Keratinocyte (primary cell): ENCODE data around the gene TXLNG. TPM values are rescaled to one million over a fixed set of nuclear protein-coding genes. Genes with fewer than 3 reads are reported as not detected.

ENCODE experiments used
- DNase-seq: peaks from one replicate; pipeline ENCODE4 v3.0.0-alpha.2; 2011; ENCODE audit warnings: low read depth, missing footprints, low spot score
- FAIRE-seq: peaks from 2 replicates; lab custom pipeline; 2011; peaks lifted over from hg19 to GRCh38; lab: Jason Lieb, UNC
- H2AFZ ChIP-seq: 2 replicates; pipeline ENCODE4 v1.6.0; 2012; ENCODE audit warnings: low read length, control low read depth, inconsistent platforms; ENCODE audit not compliant: control insufficient read depth
- H3K27ac ChIP-seq: 2 replicates; pipeline ENCODE4 v1.5.1; 2011; ENCODE audit warnings: low read length; ENCODE audit not compliant: control insufficient read depth, insufficient read depth
- H3K27me3 ChIP-seq: 3 replicates; pipeline ENCODE4 v1.6.0; 2011; ENCODE audit warnings: low read length; ENCODE audit not compliant: control insufficient read depth, insufficient read depth; ENCODE audit errors: extremely low read depth
- H3K36me3 ChIP-seq, 2 experiments: 2 replicates in 1 of 2; 3 replicates in 1 of 2; pipeline ENCODE4 v1.5.1; 2011; ENCODE audit warnings: low read length in 2 of 2, mild to moderate bottlenecking in 1 of 2; ENCODE audit not compliant: control insufficient read depth in 2 of 2, insufficient read depth in 2 of 2; ENCODE audit errors: extremely low read depth in 1 of 2
- H3K4me1 ChIP-seq: 3 replicates; pipeline ENCODE4 v1.5.1; 2011; ENCODE audit warnings: low read length; ENCODE audit not compliant: control insufficient read depth, insufficient read depth; ENCODE audit errors: extremely low read depth
- H3K4me2 ChIP-seq: 3 replicates; pipeline ENCODE4 v1.6.0; 2011; ENCODE audit warnings: low read depth, low read length; ENCODE audit not compliant: control insufficient read depth, insufficient read depth; ENCODE audit errors: extremely low read depth
- H3K4me3 ChIP-seq, 3 experiments: fragments of 200-600 bp in 1 of 3; sonication (generic) in 1 of 3; 2 replicates in 2 of 3; 3 replicates in 1 of 3; pipeline ENCODE4 v1.5.1; 2011 to 2016; ENCODE audit warnings: low read length in 3 of 3, mild to moderate bottlenecking in 3 of 3, control low read depth in 2 of 3, inconsistent platforms in 1 of 3, low read depth in 1 of 3, mixed read lengths in 1 of 3, mixed run types in 1 of 3, moderate library complexity in 1 of 3; ENCODE audit not compliant: control insufficient read depth in 2 of 3, insufficient read depth in 2 of 3; ENCODE audit errors: extremely low read depth in 1 of 3
- H3K79me2 ChIP-seq: 2 replicates; pipeline ENCODE4 v1.6.0; 2012; ENCODE audit warnings: low read length; ENCODE audit not compliant: control insufficient read depth, insufficient read depth
- H3K9ac ChIP-seq: 3 replicates; pipeline ENCODE4 v1.6.0; 2011; ENCODE audit warnings: low read length; ENCODE audit not compliant: control insufficient read depth, insufficient read depth; ENCODE audit errors: extremely low read depth
- H3K9me1 ChIP-seq: 3 replicates; pipeline ENCODE4 v1.6.0; 2011; ENCODE audit warnings: low read length; ENCODE audit not compliant: control insufficient read depth, insufficient read depth; ENCODE audit errors: extremely low read depth
- H3K9me3 ChIP-seq: 2 replicates; pipeline ENCODE4 v1.5.1; 2012; ENCODE audit warnings: low read depth, low read length; ENCODE audit not compliant: control insufficient read depth
- H4K20me1 ChIP-seq: 3 replicates; pipeline ENCODE4 v1.6.0; 2011; ENCODE audit warnings: low read length; ENCODE audit not compliant: control insufficient read depth, insufficient read depth; ENCODE audit errors: extremely low read depth
- CTCF ChIP-seq, 3 experiments: IDR thresholded peaks in 1 of 3; conservative IDR thresholded peaks in 1 of 3; optimal IDR thresholded peaks in 1 of 3; 2 replicates in 2 of 3; 3 replicates in 1 of 3; pipeline versions ENCODE3 to v1.5.1; 2011; ENCODE audit warnings: low read length in 3 of 3, mild to moderate bottlenecking in 3 of 3, moderate library complexity in 2 of 3, control low read depth in 1 of 3, inconsistent platforms in 1 of 3; ENCODE audit not compliant: insufficient read depth in 2 of 3; ENCODE audit errors: extremely low read depth in 1 of 3
- EZH2 ChIP-seq: IDR thresholded peaks from one replicate; pipeline ENCODE4 v1.6.1; 2012; ENCODE audit warnings: inconsistent platforms, mild to moderate bottlenecking, low read length, moderate library complexity
- dilution Hi-C: fragments of 300-500 bp; cut with MboI; formaldehyde crosslinking; loops from one replicate; pipeline ENCODE4 v1.7.0; 2020; ENCODE audit warnings: low sequenced_read_pairs; ENCODE audit not compliant: extremely low pct_ligation_motif_present
- polyA plus RNA-seq, 5 experiments: library from polyadenylated mRNA; depleted of rRNA in 3 of 5; stranded (reverse) in 3 of 5; stranded (forward) in 1 of 5; unstranded in 1 of 5; fragments of >200 nt; gene quantifications; 1 replicate in 1 of 5; 2 replicates in 3 of 5; 3 replicates in 1 of 5; pipeline versions ENCODE4 v1.2.1 to v1.2.3, GENCODE V29; 2011 to 2012; ENCODE audit warnings: missing spikeins in 2 of 5, low read depth in 1 of 5, low replicate concordance in 1 of 5

The TXLNG gene
- polyA plus RNA-seq, 1 donor (not counting 4 experiments of a cell fraction or from before 2014, with no cell fraction given), result 38.5 TPM

DNA sequence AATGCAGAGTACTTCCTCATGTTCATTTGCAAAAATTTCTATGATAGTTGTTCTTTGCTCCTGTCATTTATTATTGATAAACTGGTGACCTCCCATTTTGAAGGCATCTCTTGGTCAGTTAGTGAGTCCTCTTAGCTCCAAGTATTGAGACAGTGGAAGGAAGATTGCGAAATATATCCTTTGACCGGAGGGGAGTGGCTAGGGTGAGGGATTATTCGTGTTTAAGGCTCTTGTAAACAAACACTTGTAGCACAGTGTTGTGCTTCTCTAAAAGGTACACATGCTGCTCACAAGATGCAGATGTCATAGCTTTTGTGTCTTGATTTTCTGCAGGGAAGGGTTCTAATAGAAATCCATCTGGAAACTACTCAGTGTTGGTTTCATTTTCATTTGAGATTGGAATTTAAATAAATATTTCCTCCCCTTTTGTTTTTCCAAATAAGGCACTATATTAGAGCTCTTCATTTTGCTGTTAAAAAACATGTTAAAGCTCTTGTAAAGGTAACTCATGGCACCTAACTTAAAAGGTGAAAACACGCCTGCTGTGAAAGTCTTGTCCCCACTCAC lies 21.8 kb downstream of the TXLNG start:
- dilution Hi-C loops, result no loop called here
- TF ChIP-seq EZH2 (no peak), CTCF (optimal IDR thresholded peaks at IDR 0.05 in 1 of 3, IDR thresholded peaks at IDR 0.05 in 1 of 3, conservative IDR thresholded peaks at IDR 0.05 in 1 of 3; ENCODE audit: extremely low read depth in 1 of 3, insufficient read depth in 2 of 3, low read length in 3 of 3) (no peak)
- FAIRE-seq (peak; percentile 69), DNase-seq (no peak)
- Histone ChIP-seq H3K36me3 (peaks cover 0 to 4% of the 10 kb centered on the region in 2 experiments), H3K79me2 (peaks cover 63% of the 10 kb centered on the region), H3K4me1 (peaks cover 5% of the 10 kb centered on the region), H2AFZ (no peak overlapping the region), H3K27ac (no peak overlapping the region), H3K9me1 (no peaks in the 10 kb centered on the region), H3K9me3 (no peaks in the 10 kb centered on the region), H4K20me1 (peaks cover 2% of the 10 kb centered on the region), H3K4me2 (no peak overlapping the region), H3K27me3 (no peaks in the 10 kb centered on the region), H3K4me3 (no peak overlapping the region), H3K9ac (no peak overlapping the region)

GRCh38 chrX:16814597-16814996 lies 28.3 kb downstream of the TXLNG start:
- TF ChIP-seq EZH2 (no peak), CTCF (optimal IDR thresholded peaks at IDR 0.05 in 1 of 3, IDR thresholded peaks at IDR 0.05 in 1 of 3, conservative IDR thresholded peaks at IDR 0.05 in 1 of 3; ENCODE audit: extremely low read depth in 1 of 3, insufficient read depth in 2 of 3, low read length in 3 of 3) (no peak)
- Histone ChIP-seq H2AFZ (no peak overlapping the region), H3K36me3 (peaks cover 4 to 9% of the 10 kb centered on the region in 2 experiments), H3K27ac (no peak overlapping the region), H3K27me3 (no peaks in the 10 kb centered on the region), H3K9me1 (no peaks in the 10 kb centered on the region), H3K9me3 (no peaks in the 10 kb centered on the region), H4K20me1 (peaks cover 5% of the 10 kb centered on the region), H3K4me3 (no peak overlapping the region), H3K4me2 (no peak overlapping the region), H3K9ac (no peak overlapping the region), H3K4me1 (no peaks in the 10 kb centered on the region), H3K79me2 (peaks cover 37% of the 10 kb centered on the region)
- DNase-seq (no peak), FAIRE-seq (no peak)
- dilution Hi-C loops, result no loop called here
